ENCODE data around the gene NRGN. TPM values are rescaled to one million over a fixed set of nuclear protein-coding genes. Genes with fewer than 3 reads are reported as not detected.

The NRGN gene
- total and polyA plus RNA-seq, 10 of the 15 experiments (the other 5 are each of a cell fraction or from before 2014, with no cell fraction given), result 0.36 to 3.2 (median 1.1) TPM; not detected in 2

DNA sequence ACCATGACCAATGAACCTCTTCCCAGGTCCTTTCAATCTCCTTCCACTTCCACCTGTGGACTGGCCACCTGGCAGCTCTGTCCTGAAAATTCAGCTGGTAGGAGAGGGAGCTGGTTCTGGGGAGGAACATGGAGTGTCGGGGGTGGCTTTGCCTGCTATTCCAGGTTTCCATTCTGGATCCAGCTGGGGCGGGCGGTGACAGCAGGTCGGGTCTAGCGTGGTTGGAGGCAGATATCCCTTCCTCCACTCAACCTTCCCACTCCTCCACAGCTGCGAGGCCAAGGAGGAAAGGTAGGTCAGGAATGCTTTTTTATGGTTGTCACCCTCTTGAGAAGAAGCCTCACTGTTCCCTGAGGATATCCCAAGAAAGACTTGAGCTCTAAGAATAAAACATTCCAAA lies 3.3 kb downstream of the NRGN start:
- WGBS (ENCODE audit: insufficient coverage, insufficient replicate concordance, low lambda C conversion rate, missing lambda C conversion rate), result 55% methylated on average over 4 of the region's 6 CpGs
- RAD21 ChIA-PET (ENCODE audit: unreplicated experiment), result interaction anchor here (1.1 kb wide), 1 partner anchor 36 kb away, joined by 3 read pairs; no protein-coding TSS in a partner anchor
- no peak overlapping the region for H3K9ac ChIP-seq (ENCODE audit: control insufficient read depth, insufficient read depth, low read length)
- no peak overlapping the region for H3K27ac ChIP-seq (ENCODE audit: control insufficient read depth, insufficient read depth)
- SMC1A ChIA-PET (ENCODE audit: uncharacterized antibody, unreplicated experiment), result interaction anchor here (1.1 to 7.0 kb wide), 4 partner anchors 18 to 73 kb away, joined by 3 to 91 read pairs (median 20); partner anchors contain the start of gene ESAM
- H2AFZ ChIP-seq (ENCODE audit: control insufficient read depth, low read depth, low read length), result no peak overlapping the region
- CTCF ChIA-PET, result interaction anchor here (1.3 to 12.2 kb wide), 5 partner anchors 18 to 98 kb away, joined by 3 to 202 read pairs (median 7); partner anchors contain the start of genes ESAM, SIAE and SPA17
- TF ChIP-seq BRCA1 (IDR thresholded peaks at IDR 0.05; ENCODE audit: low read depth, low read length) (no peak), NFYA (IDR thresholded peaks at IDR 0.05; ENCODE audit: borderline replicate concordance, low read depth, low read length) (no peak)
- no peaks in the 10 kb centered on the region for H3K79me2 ChIP-seq (ENCODE audit: control insufficient read depth, insufficient read depth, low read length)
- FAIRE-seq (no peak), DNase-seq (ENCODE audit: low read depth, low spot score) (no peak), ATAC-seq (no peak)
- H3K4me3 ChIP-seq, result no peak overlapping the region
- in situ Hi-C loops (cut with MboI) (no loop called here), intact Hi-C loops (cut with micrococcal nuclease; ENCODE audit: unreplicated experiment) (no loop called here)
- no peaks in the 10 kb centered on the region for H3K36me3 ChIP-seq (ENCODE audit: control insufficient read depth in 2 of 2, insufficient read depth in 2 of 2, low read length in 1 of 2)
- H4K20me1 ChIP-seq (ENCODE audit: control insufficient read depth, insufficient read depth), result no peaks in the 10 kb centered on the region
- peaks cover 0 to 2% of the 10 kb centered on the region in 2 experiments; a peak in 1 of 4 replicates for H3K27me3 ChIP-seq (replicated peaks in 1 of 2; ENCODE audit: control insufficient read depth in 2 of 2, insufficient read depth in 2 of 2, low read length in 1 of 2)
- H3K4me1 ChIP-seq (ENCODE audit: control insufficient read depth, insufficient read depth, low read length), result peaks cover 14% of the 10 kb centered on the region
- H3K9me3 ChIP-seq (replicated peaks; ENCODE audit: control insufficient read depth, insufficient read depth, low read length), result no peaks in the 10 kb centered on the region
- H3K4me2 ChIP-seq (ENCODE audit: control insufficient read depth, insufficient read depth), result no peak overlapping the region
- POLR2A ChIA-PET, result interaction anchor here (0.6 to 1.1 kb wide), 2 partner anchors 18 to 27 kb away, joined by 3 to 5 read pairs; no protein-coding TSS in a partner anchor
- no TSS peak for BruUV-seq (replicated peaks)

DNA sequence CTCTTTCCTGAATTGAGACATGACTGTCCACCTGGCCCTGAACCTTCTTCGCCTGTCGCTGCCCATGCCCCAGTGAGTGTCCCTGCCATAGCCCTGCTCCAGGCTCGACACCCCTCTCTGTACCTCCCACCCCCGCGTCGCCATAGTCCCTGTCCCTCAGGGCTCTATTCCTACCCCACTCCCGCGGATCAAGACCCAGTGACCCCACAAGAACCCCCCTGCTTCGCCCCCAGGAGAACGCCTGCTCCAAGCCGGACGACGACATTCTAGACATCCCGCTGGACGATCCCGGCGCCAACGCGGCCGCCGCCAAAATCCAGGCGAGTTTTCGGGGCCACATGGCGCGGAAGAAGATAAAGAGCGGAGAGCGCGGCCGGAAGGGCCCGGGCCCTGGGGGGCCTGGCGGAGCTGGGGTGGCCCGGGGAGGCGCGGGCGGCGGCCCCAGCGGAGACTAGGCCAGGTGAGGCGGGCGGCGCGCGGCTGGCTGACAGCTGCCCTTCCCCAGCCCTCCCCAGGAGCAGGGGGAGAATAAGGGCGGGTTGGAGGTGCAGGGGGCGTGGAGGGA lies 5.6 kb downstream of the NRGN start:
- FAIRE-seq (no peak), DNase-seq (ENCODE audit: low read depth, low spot score) (no peak), ATAC-seq (no peak)
- Histone ChIP-seq H3K27me3 (replicated peaks in 1 of 2; ENCODE audit: control insufficient read depth in 2 of 2, insufficient read depth in 2 of 2, low read length in 1 of 2) (no peaks in the 10 kb centered on the region; a peak in 1 of 4 replicates), H3K4me2 (ENCODE audit: control insufficient read depth, insufficient read depth) (peak overlapping the region; percentile 99), H3K9ac (ENCODE audit: control insufficient read depth, insufficient read depth, low read length) (no peak overlapping the region), H3K27ac (ENCODE audit: control insufficient read depth, insufficient read depth) (no peak overlapping the region), H3K4me1 (ENCODE audit: control insufficient read depth, insufficient read depth, low read length) (peaks cover 10% of the 10 kb centered on the region), H4K20me1 (ENCODE audit: control insufficient read depth, insufficient read depth) (no peaks in the 10 kb centered on the region), H3K36me3 (ENCODE audit: control insufficient read depth in 2 of 2, insufficient read depth in 2 of 2, low read length in 1 of 2) (no peaks in the 10 kb centered on the region), H3K9me3 (replicated peaks; ENCODE audit: control insufficient read depth, insufficient read depth, low read length) (no peaks in the 10 kb centered on the region), H2AFZ (ENCODE audit: control insufficient read depth, low read depth, low read length) (no peak overlapping the region), H3K4me3 (no peak overlapping the region), H3K79me2 (ENCODE audit: control insufficient read depth, insufficient read depth, low read length) (no peaks in the 10 kb centered on the region)
- ChIA-PET CTCF (interaction anchor here (0.9 to 12.2 kb wide), 12 partner anchors 8 to 91 kb away, joined by 3 to 202 read pairs (median 13); partner anchors contain the start of genes ESAM, MSANTD2, SIAE and SPA17), POLR2A (interaction anchor here (1.9 kb wide), 1 partner anchor 18 kb away, joined by 7 read pairs; no protein-coding TSS in a partner anchor), RAD21 (ENCODE audit: unreplicated experiment) (interaction anchor here (0.6 to 1.7 kb wide), 3 partner anchors 19 to 75 kb away, joined by 3 to 18 read pairs (median 11); partner anchors contain the start of genes SIAE and SPA17), SMC1A (ENCODE audit: uncharacterized antibody, unreplicated experiment) (interaction anchor here (1.5 to 7.0 kb wide), 6 partner anchors 16 to 91 kb away, joined by 4 to 91 read pairs (median 6); partner anchors contain the start of genes ESAM, SIAE and SPA17)
- WGBS (ENCODE audit: insufficient coverage, insufficient replicate concordance, low lambda C conversion rate, missing lambda C conversion rate), result 79% methylated on average over 42 of the region's 44 CpGs
- no TSS peak for BruUV-seq (replicated peaks)
- in situ Hi-C loops (cut with MboI), result no loop called here
- intact Hi-C loops (cut with micrococcal nuclease; ENCODE audit: unreplicated experiment), result no loop called here
- no peak for TF ChIP-seq FOXK2 (IDR thresholded peaks at IDR 0.05)
- TF ChIP-seq RFX5 (IDR thresholded peaks at IDR 0.05; ENCODE audit: low read depth, low read length), result no peak
- TF ChIP-seq BMI1 (IDR thresholded peaks at IDR 0.05; ENCODE audit: borderline replicate concordance), result no peak
- no peak for TF ChIP-seq CBX5 (IDR thresholded peaks at IDR 0.05; ENCODE audit: low read depth)
- TF ChIP-seq WRNIP1 (IDR thresholded peaks at IDR 0.05; ENCODE audit: borderline replicate concordance, low read depth, low read length), result no peak
- TF ChIP-seq POU2F2 (IDR thresholded peaks at IDR 0.05; ENCODE audit: borderline replicate concordance, low read depth, low read length), result no peak
- no peak for TF ChIP-seq TAF1 (IDR thresholded peaks at IDR 0.05; ENCODE audit: borderline replicate concordance, low read depth, low read length)
- TF ChIP-seq, protein P1, sequence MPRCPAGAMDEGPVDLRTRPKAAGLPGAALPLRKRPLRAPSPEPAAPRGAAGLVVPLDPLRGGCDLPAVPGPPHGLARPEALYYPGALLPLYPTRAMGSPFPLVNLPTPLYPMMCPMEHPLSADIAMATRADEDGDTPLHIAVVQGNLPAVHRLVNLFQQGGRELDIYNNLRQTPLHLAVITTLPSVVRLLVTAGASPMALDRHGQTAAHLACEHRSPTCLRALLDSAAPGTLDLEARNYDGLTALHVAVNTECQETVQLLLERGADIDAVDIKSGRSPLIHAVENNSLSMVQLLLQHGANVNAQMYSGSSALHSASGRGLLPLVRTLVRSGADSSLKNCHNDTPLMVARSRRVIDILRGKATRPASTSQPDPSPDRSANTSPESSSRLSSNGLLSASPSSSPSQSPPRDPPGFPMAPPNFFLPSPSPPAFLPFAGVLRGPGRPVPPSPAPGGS (IDR thresholded peaks at IDR 0.05; ENCODE audit: borderline replicate concordance, insufficient read depth, low read depth, low read length, poor library complexity, severe bottlenecking), result no peak
- TF ChIP-seq JUNB (IDR thresholded peaks at IDR 0.05), result no peak
- TF ChIP-seq MYC (IDR thresholded peaks at IDR 0.05; ENCODE audit: insufficient read depth, insufficient read length, insufficient replicate concordance, low read length, severe bottlenecking), result no peak
- no peak for TF ChIP-seq ESRRA (IDR thresholded peaks at IDR 0.05; ENCODE audit: low read length)
- no peak for TF ChIP-seq ZNF622 (IDR thresholded peaks at IDR 0.05)
- no peak for TF ChIP-seq MEF2B (IDR thresholded peaks at IDR 0.05; ENCODE audit: partially characterized antibody, poor library complexity, severe bottlenecking)
- no peak for TF ChIP-seq ZBED1 (IDR thresholded peaks at IDR 0.05; ENCODE audit: borderline replicate concordance)
- TF ChIP-seq PML (IDR thresholded peaks at IDR 0.05; ENCODE audit: low read length), result no peak

Data from GM12878 (cell line).